Activated CD8-positive, alpha-beta memory T cell treated with anti-CD3 and anti-CD28 coated beads for 36 hours (primary cell): ENCODE data around the gene RAB6A. TPM values are rescaled to one million over a fixed set of nuclear protein-coding genes. Genes with fewer than 3 reads are reported as not detected.

Source experiments
- CTCF ChIA-PET: fragments of 350-600 bp; sonication (Branson Sonifier 250); formaldehyde crosslinking; loops from one replicate; lab custom pipeline; 2021; ENCODE audit warnings: antibody characterized with exemption; lab: Charles Lee
- POLR2A ChIA-PET: fragments of 350-600 bp; sonication (Branson Sonifier 250); formaldehyde crosslinking; loops from one replicate; lab custom pipeline; 2021; ENCODE audit warnings: antibody characterized with exemption; lab: Charles Lee
- total RNA-seq, 2 experiments: library from RNA; stranded (reverse); gene quantifications; one replicate each; pipeline ENCODE4 v1.2.3, GENCODE V29; 2021

Gene RAB6A
- total RNA-seq, 2 experiments from 2014 or later, result 69.0 to 72.1 TPM

GRCh38 chr11:73648571-73649046, 112.3 kb downstream of the RAB6A start:
- POLR2A ChIA-PET, result no interaction called here
- CTCF ChIA-PET, result interaction anchor here (0.5 to 2.7 kb wide), 4 partner anchors 12 to 1358 kb away, joined by 3 to 21 read pairs (median 8); no protein-coding TSS in a partner anchor

GRCh38 chr11:73648121-73648520, 112.8 kb downstream of the RAB6A start:
- POLR2A ChIA-PET, result no interaction called here
- CTCF ChIA-PET, result interaction anchor here (0.5 to 2.7 kb wide), 4 partner anchors 13 to 1358 kb away, joined by 3 to 21 read pairs (median 8); no protein-coding TSS in a partner anchor

GRCh38 chr11:73647459-73648100, 113.3 kb downstream of the RAB6A start:
- POLR2A ChIA-PET, result interaction anchor here (0.5 to 1.0 kb wide), 3 partner anchors 10 to 1497 kb away, joined by 3 to 11 read pairs (median 8); partner anchors contain the start of gene FAM168A
- CTCF ChIA-PET, result interaction anchor here (0.5 to 2.7 kb wide), 5 partner anchors 11 to 1357 kb away, joined by 3 to 21 read pairs (median 3); no protein-coding TSS in a partner anchor

- POLR2A ChIA-PET, result interaction anchor here (0.5 kb wide), 2 partner anchors 15 to 36 kb away, joined by 3 to 5 read pairs; no protein-coding TSS in a partner anchor
- CTCF ChIA-PET, result interaction anchor here (1.3 to 2.7 kb wide), 3 partner anchors 14 to 20 kb away, joined by 4 to 21 read pairs (median 12); no protein-coding TSS in a partner anchor
These were observed 114.8 kb downstream of the RAB6A start, which contains the start of gene PLEKHB1 for GRCh38 chr11:73645972-73646631. PLEKHB1 (plus strand) TSS chr11:73646581; CDS start chr11:73646609, 28 bp downstream.

GRCh38 chr11:73645121-73645969, 115.5 kb downstream of the RAB6A start:
- ChIA-PET CTCF (interaction anchor here (0.6 to 1.3 kb wide), 2 partner anchors 15 to 34 kb away, joined by 3 to 4 read pairs; no protein-coding TSS in a partner anchor), POLR2A (interaction anchor here (0.5 to 0.6 kb wide), 2 partner anchors 35 to 271 kb away, joined by 3 read pairs; no protein-coding TSS in a partner anchor)

GRCh38 chr11:73641668-73642067, 119.2 kb downstream of the RAB6A start:
- CTCF ChIA-PET, result interaction anchor here (2.0 kb wide), 1 partner anchor 20 kb away, joined by 9 read pairs; no protein-coding TSS in a partner anchor
- POLR2A ChIA-PET, result no interaction called here

GRCh38 chr11:73640592-73640991, 120.3 kb downstream of the RAB6A start:
- POLR2A ChIA-PET, result no interaction called here
- CTCF ChIA-PET, result interaction anchor here (1.1 to 2.0 kb wide), 2 partner anchors 20 to 21 kb away, joined by 3 to 9 read pairs; no protein-coding TSS in a partner anchor

GRCh38 chr11:73637012-73637411, 123.9 kb downstream of the RAB6A start:
- POLR2A ChIA-PET, result interaction anchor here (1.0 kb wide), 1 partner anchor 11 kb away, joined by 11 read pairs; no protein-coding TSS in a partner anchor
- CTCF ChIA-PET, result interaction anchor here (2.1 kb wide), 1 partner anchor 12 kb away, joined by 12 read pairs; no protein-coding TSS in a partner anchor

- ChIA-PET POLR2A (no interaction called here), CTCF (interaction anchor here (2.1 kb wide), 1 partner anchor 11 kb away, joined by 12 read pairs; no protein-coding TSS in a partner anchor)
These were observed 124.6 kb downstream of the RAB6A start for GRCh38 chr11:73636249-73636648.

- ChIA-PET CTCF (interaction anchor here (2.1 kb wide), 1 partner anchor 10 kb away, joined by 12 read pairs; no protein-coding TSS in a partner anchor), POLR2A (no interaction called here)
These were observed 125.2 kb downstream of the RAB6A start for GRCh38 chr11:73635721-73636120.

GRCh38 chr11:73633999-73634398, 126.9 kb downstream of the RAB6A start:
- CTCF ChIA-PET, result no interaction called here
- POLR2A ChIA-PET, result no interaction called here

- POLR2A ChIA-PET, result no interaction called here
- CTCF ChIA-PET, result no interaction called here
These were observed 127.9 kb downstream of the RAB6A start for GRCh38 chr11:73632996-73633395.

GRCh38 chr11:73629907-73630306, 131.0 kb downstream of the RAB6A start:
- ChIA-PET POLR2A (no interaction called here), CTCF (interaction anchor here (0.7 to 1.4 kb wide), 2 partner anchors 31 to 87 kb away, joined by 3 to 6 read pairs; no protein-coding TSS in a partner anchor)

- ChIA-PET CTCF (interaction anchor here (0.6 to 4.9 kb wide), 17 partner anchors 11 to 340 kb away, joined by 3 to 65 read pairs (median 4); partner anchors contain the start of genes FAM168A and PLEKHB1), POLR2A (interaction anchor here (0.6 to 1.3 kb wide), 2 partner anchors 34 to 41 kb away, joined by 4 read pairs; no protein-coding TSS in a partner anchor)
These were observed 135.1 kb downstream of the RAB6A start for GRCh38 chr11:73625696-73626318.
